Endothelial cell of umbilical vein (primary cell): ENCODE measurements around the gene PGP. TPM values are rescaled to one million over a fixed set of nuclear protein-coding genes. Genes with fewer than 3 reads are reported as not detected.

Experiments
- BruUV-seq: library from RNA; stranded (reverse); fragments of 400-500 nt; replicated peaks from 2 replicates; lab custom pipeline; 2021; lab: Mats Ljungman, UMichigan
- CTCF ChIA-PET: fragments of 300-600, 350-600 bp; sonication (Branson Sonifier 250); formaldehyde crosslinking; loops from one replicate; lab custom pipeline; 2021; ENCODE audit warnings: antibody characterized with exemption, inconsistent platforms; lab: Charles Lee
- POLR2A ChIA-PET: fragments of 300-600, 350-600 bp; sonication (Branson Sonifier 250); formaldehyde crosslinking; loops from one replicate; lab custom pipeline; 2021; ENCODE audit warnings: antibody characterized with exemption, inconsistent platforms; lab: Charles Lee
- DNase-seq: peaks from one replicate; pipeline ENCODE4 v3.0.0-alpha.2; 2011; ENCODE audit warnings: low read depth, low spot score
- FAIRE-seq: peaks from 2 replicates; lab custom pipeline; 2011; peaks lifted over from hg19 to GRCh38; lab: Jason Lieb, UNC
- H2AFZ ChIP-seq: 2 replicates; pipeline ENCODE4 v1.6.0; 2012; ENCODE audit warnings: low read depth, low read length, control low read depth, inconsistent platforms
- H3K27ac ChIP-seq: 2 replicates; pipeline ENCODE4 v1.5.1; 2011; ENCODE audit warnings: low read depth, mild to moderate bottlenecking, control low read depth, low read length, moderate library complexity; ENCODE audit not compliant: insufficient read depth
- H3K27me3 ChIP-seq, 2 experiments: 2 replicates each; pipeline versions ENCODE4 v1.6.0 to v1.6.1; 2011; ENCODE audit warnings: low read length in 2 of 2, mixed read lengths in 1 of 2; ENCODE audit not compliant: control insufficient read depth in 2 of 2, insufficient read depth in 2 of 2
- H3K36me3 ChIP-seq, 2 experiments: 2 replicates in 1 of 2; 3 replicates in 1 of 2; pipeline ENCODE4 v1.5.1; 2011; ENCODE audit warnings: low read length in 2 of 2, mild to moderate bottlenecking in 1 of 2, moderate library complexity in 1 of 2; ENCODE audit not compliant: control insufficient read depth in 2 of 2, insufficient read depth in 2 of 2; ENCODE audit errors: extremely low read depth in 1 of 2
- H3K4me1 ChIP-seq: 3 replicates; pipeline ENCODE4 v1.5.1; 2011; ENCODE audit warnings: mild to moderate bottlenecking, low read length; ENCODE audit not compliant: control insufficient read depth, insufficient read depth; ENCODE audit errors: extremely low read depth
- H3K4me2 ChIP-seq: 2 replicates; pipeline ENCODE4 v1.6.1; 2011; ENCODE audit warnings: low read length, control low read depth, mixed read lengths; ENCODE audit not compliant: insufficient read depth
- H3K4me3 ChIP-seq, 3 experiments: fragments of 200-600 bp in 1 of 3; sonication (generic), shearing (Covaris generic) in 1 of 3; replicated peaks in 1 of 3; 2 replicates each; pipeline ENCODE4 v1.5.1; 2011 to 2016; ENCODE audit warnings: control low read depth in 3 of 3, low read length in 3 of 3, mild to moderate bottlenecking in 2 of 3, inconsistent platforms in 1 of 3, low read depth in 1 of 3, moderate library complexity in 1 of 3; ENCODE audit not compliant: insufficient read depth in 1 of 3
- H3K79me2 ChIP-seq: 2 replicates; pipeline ENCODE4 v1.6.0; 2012; ENCODE audit warnings: low read length, inconsistent platforms; ENCODE audit not compliant: control insufficient read depth, insufficient read depth
- H3K9ac ChIP-seq: replicated peaks from 2 replicates; pipeline ENCODE3; 2011; ENCODE audit warnings: low read length, control low read depth; ENCODE audit not compliant: insufficient read depth; ENCODE audit errors: extremely low read depth
- H3K9me1 ChIP-seq: replicated peaks from 3 replicates; pipeline ENCODE4 v1.6.0; 2011; ENCODE audit warnings: mild to moderate bottlenecking, low read length; ENCODE audit not compliant: control insufficient read depth, insufficient read depth; ENCODE audit errors: extremely low read depth
- H3K9me3 ChIP-seq: replicated peaks from 2 replicates; pipeline ENCODE4 v1.5.1; 2012; ENCODE audit warnings: low read length, inconsistent platforms; ENCODE audit not compliant: control insufficient read depth, insufficient read depth
- H4K20me1 ChIP-seq: replicated peaks from 2 replicates; pipeline ENCODE3; 2011; ENCODE audit warnings: mild to moderate bottlenecking, low read length; ENCODE audit not compliant: control insufficient read depth, insufficient read depth; ENCODE audit errors: extremely low read depth
- EZH2 ChIP-seq: IDR thresholded peaks from 2 replicates; pipeline ENCODE4 v1.6.1; 2012; ENCODE audit warnings: borderline replicate concordance, low read depth, mild to moderate bottlenecking, moderate library complexity, low read length, inconsistent platforms; ENCODE audit not compliant: severe bottlenecking
- FOS ChIP-seq: IDR thresholded peaks from 2 replicates; pipeline ENCODE4 v1.6.1; 2011; ENCODE audit warnings: mild to moderate bottlenecking, low read length, moderate library complexity, borderline replicate concordance; ENCODE audit not compliant: insufficient read depth
- JUN ChIP-seq: IDR thresholded peaks from 2 replicates; pipeline ENCODE4 v1.6.1; 2011; ENCODE audit warnings: borderline replicate concordance, low read depth; ENCODE audit not compliant: insufficient read length, insufficient read depth
- MAX ChIP-seq: IDR thresholded peaks from 2 replicates; pipeline ENCODE4 v1.6.1; 2011; ENCODE audit not compliant: insufficient read depth, insufficient read length
- POLR2A ChIP-seq: IDR thresholded peaks from 2 replicates; pipeline ENCODE4 v1.6.1; 2012; ENCODE audit warnings: low read depth, mild to moderate bottlenecking, control low read depth, low read length
- POLR2AphosphoS5 ChIP-seq: IDR thresholded peaks from 2 replicates; pipeline ENCODE4 v1.6.1; 2012; ENCODE audit warnings: low read depth, mild to moderate bottlenecking, control low read depth, low read length, moderate library complexity; ENCODE audit not compliant: insufficient read depth
- dilution Hi-C: fragments of 300-500 bp; cut with MboI; formaldehyde crosslinking; loops from one replicate; pipeline ENCODE4 v1.15.0; 2019; ENCODE audit warnings: low sequenced_read_pairs; ENCODE audit not compliant: extremely low pct_ligation_motif_present
- intact Hi-C: fragments of 100-400 bp; cut with micrococcal nuclease; formaldehyde crosslinking; loops from one replicate; pipeline ENCODE4 v1.10.0; 2022
- polyA plus RNA-seq, 4 experiments: library from polyadenylated mRNA; depleted of rRNA in 3 of 4; stranded (reverse) in 3 of 4; unstranded in 1 of 4; fragments of >200 nt; gene quantifications; 2 replicates each; pipeline versions ENCODE4 v1.2.1 to v1.2.3, GENCODE V29; 2011 to 2012; ENCODE audit warnings: missing spikeins in 1 of 4
- total RNA-seq: library from RNA; stranded (reverse); gene quantifications from 2 replicates; pipeline ENCODE4 v1.2.3, GENCODE V29; 2021
- TF ChIP-seq, protein P1 (sequence below), 2 donors: IDR thresholded peaks; 1 replicate in 1 of 2; 2 replicates in 1 of 2; pipeline ENCODE4 v1.5.1; 2011; ENCODE audit warnings: low read length in 2 of 2, mild to moderate bottlenecking in 2 of 2, moderate library complexity in 2 of 2, control low read depth in 1 of 2, inconsistent platforms in 1 of 2, low read depth in 1 of 2; ENCODE audit not compliant: insufficient read depth in 1 of 2; ENCODE audit errors: extremely low read depth in 1 of 2

The PGP gene
- total and polyA plus RNA-seq, 2 donors (not counting 3 experiments of a cell fraction or from before 2014, with no cell fraction given), result 28.5 to 29.6 TPM

DNA sequence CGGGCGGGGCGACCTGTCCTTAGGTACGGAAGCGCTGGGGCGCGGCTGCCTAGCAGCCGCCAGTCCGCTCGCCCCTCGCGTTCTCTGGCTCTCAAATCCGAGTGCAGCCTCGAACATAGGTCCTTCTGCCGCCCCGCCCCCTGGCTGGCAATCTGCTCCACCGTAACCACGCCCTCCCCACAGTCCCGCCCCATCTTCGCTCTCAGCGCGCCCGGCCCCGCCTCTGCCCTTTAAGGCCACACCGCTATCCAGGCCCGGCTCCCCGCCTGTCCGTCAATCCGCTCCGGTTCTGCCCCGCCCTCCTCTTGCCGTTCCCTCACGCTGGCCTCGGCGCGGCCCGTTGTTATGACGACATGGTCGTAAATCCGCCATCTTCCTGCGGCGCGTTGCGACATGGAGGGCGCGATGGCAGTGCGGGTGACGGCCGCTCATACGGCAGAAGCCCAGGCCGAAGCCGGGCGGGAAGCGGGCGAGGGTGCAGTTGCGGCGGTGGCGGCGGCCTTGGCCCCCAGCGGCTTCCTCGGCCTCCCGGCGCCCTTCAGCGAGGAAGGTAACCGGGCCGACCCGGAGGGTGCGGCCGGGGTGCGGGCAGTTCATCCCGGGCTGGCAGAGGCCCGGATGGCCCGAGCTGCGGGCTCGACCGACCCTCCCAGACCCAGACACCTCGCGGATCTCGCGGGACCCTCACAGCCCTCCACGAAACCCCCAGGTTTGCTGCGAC, 8.7 kb upstream of the PGP start, which contains the start of gene E4F1:
Gene E4F1, plus strand, starts transcription at position 371 of the 721 bp plus-strand sequence. Its CDS starts 23 bp downstream, at position 394.
- dilution Hi-C loops, result no loop called here
- peak; percentile 99 for DNase-seq

More for the DNA sequence above, 8.7 kb upstream of the PGP start, which contains the start of gene E4F1:
- FAIRE-seq, result peak; percentile 99
- Histone ChIP-seq H3K4me2 (peak within 1 kb of the TSS; percentile 84), H3K4me1 (peaks cover 7% of the 10 kb centered on the region), H3K27ac (peak within 1 kb of the TSS; percentile 41), H3K27me3 (no peaks in the 10 kb centered on the region), H3K9me1 (no peaks in the 10 kb centered on the region), H3K9me3 (no peaks in the 10 kb centered on the region), H3K9ac (peak within 1 kb of the TSS; percentile 84), H3K79me2 (peaks cover 36% of the 10 kb centered on the region), H4K20me1 (no peaks in the 10 kb centered on the region), H3K4me3 (peak within 1 kb of the TSS; percentile 54 to 79 (median 74)), H3K36me3 (peaks cover 0 to 2% of the 10 kb centered on the region in 2 experiments), H2AFZ (peak within 1 kb of the TSS; percentile 98)
- intact Hi-C loops, result loop anchor here (1.0 to 2.0 kb wide), 7 partner anchors 8 to 237 kb away; partner anchors contain the start of genes ECI1, MLST8, RNPS1 and TEDC2
- POLR2A ChIA-PET, result no interaction called here
- CTCF ChIA-PET, result no interaction called here
- no TSS peak for BruUV-seq
- TF ChIP-seq POLR2A (peak; percentile 96), JUN (no peak), MAX (peak; percentile 41), POLR2AphosphoS5 (peak; percentile 93), EZH2 (no peak), FOS (no peak)
- TF ChIP-seq, protein P1, sequence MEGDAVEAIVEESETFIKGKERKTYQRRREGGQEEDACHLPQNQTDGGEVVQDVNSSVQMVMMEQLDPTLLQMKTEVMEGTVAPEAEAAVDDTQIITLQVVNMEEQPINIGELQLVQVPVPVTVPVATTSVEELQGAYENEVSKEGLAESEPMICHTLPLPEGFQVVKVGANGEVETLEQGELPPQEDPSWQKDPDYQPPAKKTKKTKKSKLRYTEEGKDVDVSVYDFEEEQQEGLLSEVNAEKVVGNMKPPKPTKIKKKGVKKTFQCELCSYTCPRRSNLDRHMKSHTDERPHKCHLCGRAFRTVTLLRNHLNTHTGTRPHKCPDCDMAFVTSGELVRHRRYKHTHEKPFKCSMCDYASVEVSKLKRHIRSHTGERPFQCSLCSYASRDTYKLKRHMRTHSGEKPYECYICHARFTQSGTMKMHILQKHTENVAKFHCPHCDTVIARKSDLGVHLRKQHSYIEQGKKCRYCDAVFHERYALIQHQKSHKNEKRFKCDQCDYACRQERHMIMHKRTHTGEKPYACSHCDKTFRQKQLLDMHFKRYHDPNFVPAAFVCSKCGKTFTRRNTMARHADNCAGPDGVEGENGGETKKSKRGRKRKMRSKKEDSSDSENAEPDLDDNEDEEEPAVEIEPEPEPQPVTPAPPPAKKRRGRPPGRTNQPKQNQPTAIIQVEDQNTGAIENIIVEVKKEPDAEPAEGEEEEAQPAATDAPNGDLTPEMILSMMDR (IDR thresholded peaks at IDR 0.05; ENCODE audit: extremely low read depth in 1 of 2, insufficient read depth in 1 of 2, low read depth in 1 of 2, low read length in 2 of 2), result no peak
